ENCODE measurements around the gene TXNDC11. TPM values are rescaled to one million over a fixed set of nuclear protein-coding genes. Genes with fewer than 3 reads are reported as not detected.

TXNDC11 gene
- polyA plus RNA-seq, 1 experiment, result 35.8 TPM

GRCh38 chr16:11716336-11716735, 26.3 kb downstream of the TXNDC11 start:
- no peak overlapping the region for H3K4me3 ChIP-seq (ENCODE audit: low read depth, low read length)
- H3K9me3 ChIP-seq (ENCODE audit: control insufficient read depth, insufficient read depth, low read length), result no peaks in the 10 kb centered on the region
- DNase-seq (ENCODE audit: low read depth, low spot score), result no peak
- H3K27ac ChIP-seq (ENCODE audit: low read depth, low read length), result no peak overlapping the region
- CTCF ChIA-PET, result interaction anchor here (0.8 to 4.6 kb wide), 2 partner anchors 9 to 319 kb away, joined by 4 to 54 read pairs; no protein-coding TSS in a partner anchor
- TF ChIP-seq CTCF (IDR thresholded peaks at IDR 0.05; ENCODE audit: low read depth, low read length), result no peak
- H3K27me3 ChIP-seq (ENCODE audit: control insufficient read depth, insufficient read depth, low read length), result no peaks in the 10 kb centered on the region
- POLR2A ChIA-PET, result no interaction called here

DNA sequence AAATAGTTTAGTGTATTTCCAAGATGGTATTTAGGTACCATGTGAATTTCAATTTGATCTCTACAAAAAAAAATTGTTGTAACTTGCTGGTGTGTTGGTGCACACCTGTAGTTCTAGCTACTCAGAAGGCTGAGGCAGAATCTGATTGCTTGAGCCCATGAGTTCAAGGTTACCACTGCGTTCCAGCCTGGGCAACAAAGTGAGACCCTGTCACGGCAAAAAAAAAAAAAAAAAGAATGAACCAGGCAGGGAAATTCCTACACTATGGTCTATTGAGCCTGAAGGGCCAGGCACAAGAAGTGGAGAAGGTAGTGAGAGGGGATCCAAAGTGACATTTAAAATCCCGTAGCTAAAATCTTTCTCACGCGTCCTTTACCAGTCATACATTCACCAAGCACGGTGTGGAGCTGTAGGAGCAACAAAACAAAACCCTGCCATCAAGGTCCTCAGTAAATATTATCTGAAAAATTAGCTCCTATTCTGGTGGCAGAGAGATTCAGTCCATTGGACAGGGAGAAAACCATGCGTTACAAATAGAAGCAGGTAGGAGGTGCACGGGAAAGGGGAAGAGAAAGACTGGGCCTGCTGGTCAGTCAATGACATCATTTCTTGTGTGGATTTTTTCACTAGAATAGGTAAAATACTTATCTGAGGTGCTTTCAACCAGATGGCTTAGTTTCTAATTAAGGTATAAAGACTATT, 27.3 kb downstream of the TXNDC11 start:
- no peak overlapping the region for H3K27ac ChIP-seq (ENCODE audit: low read depth, low read length)
- TF ChIP-seq CTCF (IDR thresholded peaks at IDR 0.05; ENCODE audit: low read depth, low read length), result no peak
- no peaks in the 10 kb centered on the region for H3K27me3 ChIP-seq (ENCODE audit: control insufficient read depth, insufficient read depth, low read length)
- POLR2A ChIA-PET, result no interaction called here
- CTCF ChIA-PET, result interaction anchor here (0.6 to 4.6 kb wide), 13 partner anchors 7 to 751 kb away, joined by 3 to 54 read pairs (median 5); partner anchors contain the start of gene TXNDC11
- DNase-seq (ENCODE audit: low read depth, low spot score), result no peak
- no peaks in the 10 kb centered on the region for H3K9me3 ChIP-seq (ENCODE audit: control insufficient read depth, insufficient read depth, low read length)
- H3K4me3 ChIP-seq (ENCODE audit: low read depth, low read length), result no peak overlapping the region

DNA sequence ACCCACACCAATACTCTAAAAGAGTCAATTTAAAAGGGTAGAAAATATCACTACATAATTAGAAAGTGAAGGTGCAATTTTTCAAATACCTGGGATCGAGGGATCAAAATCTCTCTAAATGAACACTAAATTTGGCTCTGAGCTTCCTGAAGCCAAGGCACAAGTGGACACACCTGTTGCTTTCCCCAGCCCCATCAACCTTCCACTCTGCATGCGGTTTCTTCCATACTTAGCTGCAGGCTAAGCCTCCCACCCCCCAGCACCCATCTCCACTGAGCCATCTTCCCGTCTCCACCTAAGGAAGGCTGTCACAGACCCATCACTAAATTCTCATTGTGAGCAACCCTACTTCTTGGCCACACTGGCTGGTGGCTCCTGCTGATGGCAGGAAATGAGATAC, 30.5 kb downstream of the TXNDC11 start:
- POLR2A ChIA-PET, result no interaction called here

GRCh38 chr16:11711662-11712061, 31.0 kb downstream of the TXNDC11 start:
- H3K27ac ChIP-seq (ENCODE audit: low read depth, low read length), result no peak overlapping the region
- DNase-seq (ENCODE audit: low read depth, low spot score), result no peak
- no peaks in the 10 kb centered on the region for H3K27me3 ChIP-seq (ENCODE audit: control insufficient read depth, insufficient read depth, low read length)
- TF ChIP-seq CTCF (IDR thresholded peaks at IDR 0.05; ENCODE audit: low read depth, low read length), result no peak
- CTCF ChIA-PET, result interaction anchor here (1.1 to 4.6 kb wide), 5 partner anchors 70 to 315 kb away, joined by 3 to 54 read pairs (median 8); no protein-coding TSS in a partner anchor
- H3K9me3 ChIP-seq (ENCODE audit: control insufficient read depth, insufficient read depth, low read length), result no peaks in the 10 kb centered on the region
- POLR2A ChIA-PET, result no interaction called here
- no peak overlapping the region for H3K4me3 ChIP-seq (ENCODE audit: low read depth, low read length)

More for the DNA sequence above, 30.5 kb downstream of the TXNDC11 start:
- DNase-seq (ENCODE audit: low read depth, low spot score), result no peak
- TF ChIP-seq CTCF (IDR thresholded peaks at IDR 0.05; ENCODE audit: low read depth, low read length), result no peak
- Histone ChIP-seq H3K27me3 (ENCODE audit: control insufficient read depth, insufficient read depth, low read length) (no peaks in the 10 kb centered on the region), H3K27ac (ENCODE audit: low read depth, low read length) (no peak overlapping the region), H3K9me3 (ENCODE audit: control insufficient read depth, insufficient read depth, low read length) (no peaks in the 10 kb centered on the region), H3K4me3 (ENCODE audit: low read depth, low read length) (no peak overlapping the region)
- CTCF ChIA-PET, result interaction anchor here (0.6 to 4.6 kb wide), 6 partner anchors 8 to 315 kb away, joined by 3 to 54 read pairs (median 8); no protein-coding TSS in a partner anchor

DNA sequence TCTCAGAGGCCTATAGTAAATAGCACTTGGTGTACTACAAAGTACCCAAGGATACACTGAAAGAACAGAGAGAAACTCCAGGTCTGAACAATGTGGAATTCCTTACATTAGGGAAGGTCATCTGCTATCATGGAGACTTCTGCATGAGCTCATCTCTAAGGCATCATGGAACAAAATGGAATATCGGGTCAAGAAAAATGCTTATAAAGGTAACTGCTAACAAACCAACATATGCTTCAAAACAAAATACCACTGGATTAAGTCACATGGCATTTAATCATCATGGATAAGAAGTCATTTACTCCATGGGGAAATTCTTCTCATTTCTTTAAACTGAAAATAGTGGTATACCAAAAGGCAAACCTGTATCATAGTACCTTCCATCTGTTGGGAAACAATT, 34.2 kb downstream of the TXNDC11 start:
- Histone ChIP-seq H3K27ac (ENCODE audit: low read depth, low read length) (no peak overlapping the region), H3K9me3 (ENCODE audit: control insufficient read depth, insufficient read depth, low read length) (no peaks in the 10 kb centered on the region), H3K4me3 (ENCODE audit: low read depth, low read length) (no peak overlapping the region), H3K27me3 (ENCODE audit: control insufficient read depth, insufficient read depth, low read length) (no peaks in the 10 kb centered on the region)
- TF ChIP-seq CTCF (IDR thresholded peaks at IDR 0.05; ENCODE audit: low read depth, low read length), result no peak
- DNase-seq (ENCODE audit: low read depth, low spot score), result no peak
- POLR2A ChIA-PET, result interaction anchor here (0.6 kb wide), 1 partner anchor 18 kb away, joined by 3 read pairs; no protein-coding TSS in a partner anchor
- CTCF ChIA-PET, result interaction anchor here (0.6 to 3.4 kb wide), 5 partner anchors 12 to 313 kb away, joined by 3 to 14 read pairs (median 5); no protein-coding TSS in a partner anchor
